ENCODE data around the gene GPR158.

Gene GPR158

GRCh38 chr10:25556457-25556856, 381.7 kb downstream of the GPR158 start:
- Histone ChIP-seq H3K27ac (replicated peaks) (no peak overlapping the region), H3K27me3 (ENCODE audit: insufficient read depth, poor library complexity, severe bottlenecking) (no peaks in the 10 kb centered on the region), H3K4me3 (replicated peaks; ENCODE audit: insufficient read depth, low read length) (no peak overlapping the region)
- TF ChIP-seq CTCF (IDR thresholded peaks at IDR 0.05; ENCODE audit: insufficient read depth, low read length) (no peak), SPI1 (IDR thresholded peaks at IDR 0.05; ENCODE audit: borderline replicate concordance, low read depth) (no peak), GABPA (IDR thresholded peaks at IDR 0.05; ENCODE audit: low read depth) (no peak), REST (IDR thresholded peaks at IDR 0.05; ENCODE audit: insufficient replicate concordance, low read depth) (no peak), POLR2AphosphoS5 (IDR thresholded peaks at IDR 0.05; ENCODE audit: low read depth) (no peak)
- no peak for DNase-seq (ENCODE audit: low read depth in 1 of 2, low spot score in 1 of 2)

GRCh38 chr10:25557136-25557535, 382.3 kb downstream of the GPR158 start:
- no peak overlapping the region for H3K4me3 ChIP-seq (replicated peaks; ENCODE audit: insufficient read depth, low read length)
- no peak for DNase-seq (ENCODE audit: low read depth in 1 of 2, low spot score in 1 of 2)
- TF ChIP-seq CTCF (IDR thresholded peaks at IDR 0.05; ENCODE audit: insufficient read depth, low read length), result no peak
- TF ChIP-seq POLR2AphosphoS5 (IDR thresholded peaks at IDR 0.05; ENCODE audit: low read depth), result no peak
- TF ChIP-seq GABPA (IDR thresholded peaks at IDR 0.05; ENCODE audit: low read depth), result no peak
- TF ChIP-seq REST (IDR thresholded peaks at IDR 0.05; ENCODE audit: insufficient replicate concordance, low read depth), result no peak
- no peak for TF ChIP-seq SPI1 (IDR thresholded peaks at IDR 0.05; ENCODE audit: borderline replicate concordance, low read depth)
- no peaks in the 10 kb centered on the region for H3K27me3 ChIP-seq (ENCODE audit: insufficient read depth, poor library complexity, severe bottlenecking)
- H3K27ac ChIP-seq (replicated peaks), result no peak overlapping the region

- no peaks in the 10 kb centered on the region for H3K27me3 ChIP-seq (ENCODE audit: insufficient read depth, poor library complexity, severe bottlenecking)
- no peak overlapping the region for H3K27ac ChIP-seq (replicated peaks)
- DNase-seq (ENCODE audit: low read depth in 1 of 2, low spot score in 1 of 2), result no peak
- no peak overlapping the region for H3K4me3 ChIP-seq (replicated peaks; ENCODE audit: insufficient read depth, low read length)
- no peak for TF ChIP-seq CTCF (IDR thresholded peaks at IDR 0.05; ENCODE audit: insufficient read depth, low read length)
- no peak for TF ChIP-seq SPI1 (IDR thresholded peaks at IDR 0.05; ENCODE audit: borderline replicate concordance, low read depth)
- no peak for TF ChIP-seq REST (IDR thresholded peaks at IDR 0.05; ENCODE audit: insufficient replicate concordance, low read depth)
- no peak for TF ChIP-seq GABPA (IDR thresholded peaks at IDR 0.05; ENCODE audit: low read depth)
- no peak for TF ChIP-seq POLR2AphosphoS5 (IDR thresholded peaks at IDR 0.05; ENCODE audit: low read depth)
Measured at GRCh38 chr10:25561758-25562157, 387.0 kb downstream of the GPR158 start.

Data from HL-60 (cell line).